Liver (tissue), 9 donors: ENCODE measurements around the gene BABAM1. TPM values are rescaled to one million over a fixed set of nuclear protein-coding genes. Genes with fewer than 3 reads are reported as not detected.

Experiments used
- DNase-seq: peaks from one replicate; pipeline ENCODE4 v3.0.0-alpha.2; 2017; ENCODE audit warnings: low spot score
- H3K27ac ChIP-seq, 2 donors: one replicate each; pipeline ENCODE4 v1.7.0; 2013; ENCODE audit warnings: inconsistent platforms in 2 of 2, low read length in 2 of 2, control low read depth in 1 of 2, low read depth in 1 of 2, mild to moderate bottlenecking in 1 of 2
- H3K27me3 ChIP-seq, 4 donors: one replicate each; pipeline versions ENCODE4 v1.6.1 to v1.7.0; 2013; ENCODE audit warnings: low read length in 3 of 4, inconsistent platforms in 1 of 4, mild to moderate bottlenecking in 1 of 4, moderate library complexity in 1 of 4; ENCODE audit not compliant: control insufficient read depth in 4 of 4, insufficient read depth in 4 of 4
- H3K36me3 ChIP-seq, 4 donors: one replicate each; pipeline versions ENCODE4 v1.6.1 to v1.7.0; 2013; ENCODE audit warnings: low read length in 3 of 4, mild to moderate bottlenecking in 3 of 4, low read depth in 1 of 4, moderate library complexity in 1 of 4; ENCODE audit not compliant: control insufficient read depth in 4 of 4, insufficient read depth in 3 of 4
- H3K4me1 ChIP-seq, 4 donors: one replicate each; pipeline versions ENCODE4 v1.6.1 to v1.7.0; 2013; ENCODE audit warnings: low read length in 3 of 4, mild to moderate bottlenecking in 3 of 4, moderate library complexity in 1 of 4; ENCODE audit not compliant: control insufficient read depth in 4 of 4, insufficient read depth in 4 of 4
- H3K4me3 ChIP-seq, 3 donors: one replicate each; pipeline versions ENCODE4 v1.6.1 to v1.7.0; 2013; ENCODE audit warnings: low read length in 3 of 3, control low read depth in 1 of 3, low read depth in 1 of 3, mild to moderate bottlenecking in 1 of 3
- H3K9ac ChIP-seq, 2 donors: one replicate each; pipeline ENCODE4 v1.7.0; 2013; ENCODE audit warnings: low read length in 2 of 2, mild to moderate bottlenecking in 2 of 2, moderate library complexity in 2 of 2, control low read depth in 1 of 2, low read depth in 1 of 2
- H3K9me3 ChIP-seq, 4 donors: one replicate each; pipeline versions ENCODE4 v1.6.1 to v1.7.0; 2013; ENCODE audit warnings: low read length in 3 of 4; ENCODE audit not compliant: control insufficient read depth in 4 of 4
- EGR1 ChIP-seq, 2 donors: IDR thresholded peaks; 2 replicates each; pipeline ENCODE4 v1.6.1; 2016 to 2018; ENCODE audit warnings: antibody characterized with exemption in 2 of 2, low read depth in 2 of 2
- FOXA1 ChIP-seq: IDR thresholded peaks from 2 replicates; pipeline ENCODE4 v1.6.1; 2016; ENCODE audit warnings: antibody characterized with exemption
- FOXA2 ChIP-seq: IDR thresholded peaks from 2 replicates; pipeline ENCODE4 v1.6.1; 2016; ENCODE audit warnings: antibody characterized with exemption
- GABPA ChIP-seq, 2 donors: IDR thresholded peaks in 1 of 2; conservative IDR thresholded peaks in 1 of 2; 2 replicates each; pipeline ENCODE4 v1.6.1; 2016; ENCODE audit warnings: antibody characterized with exemption in 2 of 2, mild to moderate bottlenecking in 1 of 2, moderate library complexity in 1 of 2
- HNF4A ChIP-seq, 2 donors: conservative IDR thresholded peaks; 2 replicates each; pipeline ENCODE4 v1.6.1; 2016; ENCODE audit warnings: antibody characterized with exemption in 2 of 2, mild to moderate bottlenecking in 2 of 2
- JUND ChIP-seq, 2 donors: IDR thresholded peaks; 2 replicates each; pipeline ENCODE4 v1.6.1; 2016; ENCODE audit warnings: antibody characterized with exemption in 2 of 2
- RXRA ChIP-seq, 2 donors: IDR thresholded peaks; 2 replicates each; pipeline ENCODE4 v1.6.1; 2017 to 2018; ENCODE audit warnings: antibody characterized with exemption in 2 of 2, mild to moderate bottlenecking in 1 of 2
- SP1 ChIP-seq: IDR thresholded peaks from 2 replicates; pipeline ENCODE4 v1.6.1; 2018; ENCODE audit warnings: antibody characterized with exemption, mild to moderate bottlenecking
- TAF1 ChIP-seq: conservative IDR thresholded peaks from 2 replicates; pipeline ENCODE4 v1.6.1; 2016; ENCODE audit warnings: antibody characterized with exemption, mild to moderate bottlenecking
- YY1 ChIP-seq: IDR thresholded peaks from 2 replicates; pipeline ENCODE4 v1.6.1; 2016; ENCODE audit warnings: antibody characterized with exemption, mild to moderate bottlenecking
- WGBS: extraction: QIAGEN DNeasy Blood & Tissue Kit; methylation state at CpG from one replicate; pipeline ENCODE4 v1.1.7; 2013; 5-methylcytosine and 5-hydroxymethylcytosine counted together
- polyA plus RNA-seq, 2 donors: library from polyadenylated mRNA; stranded (reverse) in 1 of 2; unstranded in 1 of 2; fragments of 200-250 nt in 1 of 2; fragments of >200 nt in 1 of 2; fragmentation: Nextera tagmentation in 1 of 2; extraction: Ambion mirVana in 1 of 2; gene quantifications; one replicate each; pipeline versions ENCODE4 v1.2.1 to v1.2.3, GENCODE V29; 2013 to 2015
- total RNA-seq, 2 donors: library from RNA; depleted of rRNA; stranded (reverse); fragments of >200 nt; gene quantifications; one replicate each; pipeline ENCODE4 v1.2.3, GENCODE V29; 2014
- TF ChIP-seq, protein P1 (sequence below): IDR thresholded peaks from 2 replicates; pipeline ENCODE4 v1.6.1; 2016; ENCODE audit warnings: antibody characterized with exemption, mild to moderate bottlenecking
- TF ChIP-seq, protein P2 (sequence below): IDR thresholded peaks from 2 replicates; pipeline ENCODE4 v1.6.1; 2016; ENCODE audit warnings: antibody characterized with exemption
- TF ChIP-seq, protein P3 (sequence below): IDR thresholded peaks from 2 replicates; pipeline ENCODE4 v1.6.1; 2016; ENCODE audit warnings: antibody characterized with exemption
- TF ChIP-seq, protein P4 (sequence below): IDR thresholded peaks from 2 replicates; pipeline ENCODE4 v1.6.1; 2016; ENCODE audit warnings: antibody characterized with exemption
- donor health status: healthy.
- donor health status: healthy.
- donor health status: healthy.
- donor health status: healthy.
- donor health status: healthy.

BABAM1 gene
- total and polyA plus RNA-seq, 4 donors: 29.3 to 47.0 (median 33.5) TPM

DNA sequence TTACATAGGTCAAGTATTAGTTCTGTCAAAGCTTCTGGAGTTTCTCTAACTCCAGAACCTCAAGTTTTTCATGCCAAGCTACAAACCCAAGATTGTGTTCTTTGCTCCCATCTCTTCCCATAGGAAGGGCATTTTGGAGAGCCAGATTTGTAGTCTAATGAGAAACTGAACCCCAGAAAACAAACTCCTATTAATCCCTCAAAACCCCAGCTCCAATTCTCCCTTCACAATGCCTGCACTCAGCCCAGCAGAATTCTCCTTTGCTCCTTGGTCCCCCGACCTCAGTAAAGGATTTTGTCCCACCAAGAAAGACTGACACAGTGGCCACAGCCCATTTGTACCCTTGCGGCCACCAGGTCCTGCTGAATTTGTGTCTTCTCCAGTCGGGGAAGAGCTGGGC, 11.1 kb upstream of the BABAM1 start:
- H3K27me3 ChIP-seq: no peaks in the 10 kb centered on the region
- WGBS: 88% methylated on average over 3 of the region's 3 CpGs
- no peak overlapping the region for H3K9ac ChIP-seq
- H3K36me3 ChIP-seq: no peaks in the 10 kb centered on the region
- no peak for DNase-seq
- TF ChIP-seq, protein P1, sequence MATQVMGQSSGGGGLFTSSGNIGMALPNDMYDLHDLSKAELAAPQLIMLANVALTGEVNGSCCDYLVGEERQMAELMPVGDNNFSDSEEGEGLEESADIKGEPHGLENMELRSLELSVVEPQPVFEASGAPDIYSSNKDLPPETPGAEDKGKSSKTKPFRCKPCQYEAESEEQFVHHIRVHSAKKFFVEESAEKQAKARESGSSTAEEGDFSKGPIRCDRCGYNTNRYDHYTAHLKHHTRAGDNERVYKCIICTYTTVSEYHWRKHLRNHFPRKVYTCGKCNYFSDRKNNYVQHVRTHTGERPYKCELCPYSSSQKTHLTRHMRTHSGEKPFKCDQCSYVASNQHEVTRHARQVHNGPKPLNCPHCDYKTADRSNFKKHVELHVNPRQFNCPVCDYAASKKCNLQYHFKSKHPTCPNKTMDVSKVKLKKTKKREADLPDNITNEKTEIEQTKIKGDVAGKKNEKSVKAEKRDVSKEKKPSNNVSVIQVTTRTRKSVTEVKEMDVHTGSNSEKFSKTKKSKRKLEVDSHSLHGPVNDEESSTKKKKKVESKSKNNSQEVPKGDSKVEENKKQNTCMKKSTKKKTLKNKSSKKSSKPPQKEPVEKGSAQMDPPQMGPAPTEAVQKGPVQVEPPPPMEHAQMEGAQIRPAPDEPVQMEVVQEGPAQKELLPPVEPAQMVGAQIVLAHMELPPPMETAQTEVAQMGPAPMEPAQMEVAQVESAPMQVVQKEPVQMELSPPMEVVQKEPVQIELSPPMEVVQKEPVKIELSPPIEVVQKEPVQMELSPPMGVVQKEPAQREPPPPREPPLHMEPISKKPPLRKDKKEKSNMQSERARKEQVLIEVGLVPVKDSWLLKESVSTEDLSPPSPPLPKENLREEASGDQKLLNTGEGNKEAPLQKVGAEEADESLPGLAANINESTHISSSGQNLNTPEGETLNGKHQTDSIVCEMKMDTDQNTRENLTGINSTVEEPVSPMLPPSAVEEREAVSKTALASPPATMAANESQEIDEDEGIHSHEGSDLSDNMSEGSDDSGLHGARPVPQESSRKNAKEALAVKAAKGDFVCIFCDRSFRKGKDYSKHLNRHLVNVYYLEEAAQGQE: no peak
- no peak for TF ChIP-seq HNF4A (conservative IDR thresholded peaks at IDR 0.05)
- TF ChIP-seq EGR1 (IDR thresholded peaks at IDR 0.05; ENCODE audit: low read depth in 2 of 2): no peak
- TF ChIP-seq RXRA (IDR thresholded peaks at IDR 0.05): no peak
- no peak for TF ChIP-seq FOXA1
- TF ChIP-seq, protein P2, sequence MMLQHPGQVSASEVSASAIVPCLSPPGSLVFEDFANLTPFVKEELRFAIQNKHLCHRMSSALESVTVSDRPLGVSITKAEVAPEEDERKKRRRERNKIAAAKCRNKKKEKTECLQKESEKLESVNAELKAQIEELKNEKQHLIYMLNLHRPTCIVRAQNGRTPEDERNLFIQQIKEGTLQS: no peak
- TF ChIP-seq, protein P3, sequence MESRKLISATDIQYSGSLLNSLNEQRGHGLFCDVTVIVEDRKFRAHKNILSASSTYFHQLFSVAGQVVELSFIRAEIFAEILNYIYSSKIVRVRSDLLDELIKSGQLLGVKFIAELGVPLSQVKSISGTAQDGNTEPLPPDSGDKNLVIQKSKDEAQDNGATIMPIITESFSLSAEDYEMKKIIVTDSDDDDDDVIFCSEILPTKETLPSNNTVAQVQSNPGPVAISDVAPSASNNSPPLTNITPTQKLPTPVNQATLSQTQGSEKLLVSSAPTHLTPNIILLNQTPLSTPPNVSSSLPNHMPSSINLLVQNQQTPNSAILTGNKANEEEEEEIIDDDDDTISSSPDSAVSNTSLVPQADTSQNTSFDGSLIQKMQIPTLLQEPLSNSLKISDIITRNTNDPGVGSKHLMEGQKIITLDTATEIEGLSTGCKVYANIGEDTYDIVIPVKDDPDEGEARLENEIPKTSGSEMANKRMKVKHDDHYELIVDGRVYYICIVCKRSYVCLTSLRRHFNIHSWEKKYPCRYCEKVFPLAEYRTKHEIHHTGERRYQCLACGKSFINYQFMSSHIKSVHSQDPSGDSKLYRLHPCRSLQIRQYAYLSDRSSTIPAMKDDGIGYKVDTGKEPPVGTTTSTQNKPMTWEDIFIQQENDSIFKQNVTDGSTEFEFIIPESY: no peak
- TF ChIP-seq FOXA2: no peak
- no peak for TF ChIP-seq TAF1
- no peak for TF ChIP-seq JUND (IDR thresholded peaks at IDR 0.05)
- TF ChIP-seq, protein P4, sequence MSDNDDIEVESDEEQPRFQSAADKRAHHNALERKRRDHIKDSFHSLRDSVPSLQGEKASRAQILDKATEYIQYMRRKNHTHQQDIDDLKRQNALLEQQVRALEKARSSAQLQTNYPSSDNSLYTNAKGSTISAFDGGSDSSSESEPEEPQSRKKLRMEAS: no peak
- TF ChIP-seq GABPA (IDR thresholded peaks at IDR 0.05 in 1 of 2, conservative IDR thresholded peaks at IDR 0.05 in 1 of 2): no peak
- no peak overlapping the region for H3K4me3 ChIP-seq
- H3K27ac ChIP-seq: no peak overlapping the region
- no peaks in the 10 kb centered on the region for H3K9me3 ChIP-seq
- peaks cover 0 to 8% (median 3%) of the 10 kb centered on the region in 4 donors for H3K4me1 ChIP-seq

DNA sequence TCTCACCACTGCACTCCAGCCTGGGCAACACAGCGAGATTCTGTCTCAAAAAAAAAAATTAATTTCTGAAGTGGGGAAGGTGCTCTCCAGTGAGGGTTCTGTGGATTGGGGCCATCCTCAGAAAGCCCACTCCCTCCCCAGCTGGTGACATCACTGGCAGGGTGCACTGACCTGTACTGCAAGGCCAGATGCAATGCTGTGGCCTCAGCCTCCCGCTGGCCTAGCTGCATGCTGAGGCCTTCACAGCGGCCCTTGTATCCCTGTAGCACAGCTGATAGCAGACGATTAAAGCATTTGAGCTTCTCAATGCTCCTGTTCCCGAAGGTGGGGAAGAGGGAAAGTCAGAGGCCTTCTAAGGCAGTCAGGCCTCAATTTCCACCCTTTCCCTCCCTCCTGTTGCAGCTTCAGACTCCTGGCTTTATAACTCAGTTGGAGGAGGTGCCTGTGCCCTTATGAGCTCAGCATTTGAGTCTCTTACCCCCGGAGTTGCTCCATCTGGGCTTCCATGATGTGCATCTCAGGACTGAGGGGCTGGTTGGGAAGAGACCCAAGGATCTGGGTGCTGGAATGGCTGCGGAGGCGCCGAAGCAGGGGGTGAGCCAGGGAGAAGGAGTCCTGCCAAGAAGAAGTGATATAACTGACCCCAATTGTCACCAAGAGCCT, 8.0 kb upstream of the BABAM1 start:
- no peaks in the 10 kb centered on the region for H3K36me3 ChIP-seq
- H3K4me1 ChIP-seq: peaks cover 0 to 8% (median 3%) of the 10 kb centered on the region in 4 donors
- H3K4me3 ChIP-seq: no peak overlapping the region
- no peak overlapping the region for H3K27ac ChIP-seq
- DNase-seq: no peak
- H3K9me3 ChIP-seq: no peaks in the 10 kb centered on the region
- WGBS: 94% methylated on average over 9 of the region's 9 CpGs
- TF ChIP-seq JUND (IDR thresholded peaks at IDR 0.05) (no peak), SP1 (no peak), YY1 (no peak), FOXA2 (no peak)
- TF ChIP-seq, protein P4: no peak
- H3K27me3 ChIP-seq: no peaks in the 10 kb centered on the region
- H3K9ac ChIP-seq: no peak overlapping the region
